C4-2B (cell line): Measurements from ENCODE around the gene FMNL2.

ENCODE experiments used
- ZFX ChIP-seq: fragments of 450-650 bp; IDR thresholded peaks from 2 replicates; pipeline ENCODE4 v1.6.1; 2017
- TF ChIP-seq, protein P1 (sequence below): fragments of 450-650 bp; conservative IDR thresholded peaks from 2 replicates; pipeline ENCODE4 v1.5.1; 2017; ENCODE audit warnings: mild to moderate bottlenecking

GRCh38 chr2:152472481-152472887 is 137.5 kb downstream of the FMNL2 start:
- TF ChIP-seq, protein P1, sequence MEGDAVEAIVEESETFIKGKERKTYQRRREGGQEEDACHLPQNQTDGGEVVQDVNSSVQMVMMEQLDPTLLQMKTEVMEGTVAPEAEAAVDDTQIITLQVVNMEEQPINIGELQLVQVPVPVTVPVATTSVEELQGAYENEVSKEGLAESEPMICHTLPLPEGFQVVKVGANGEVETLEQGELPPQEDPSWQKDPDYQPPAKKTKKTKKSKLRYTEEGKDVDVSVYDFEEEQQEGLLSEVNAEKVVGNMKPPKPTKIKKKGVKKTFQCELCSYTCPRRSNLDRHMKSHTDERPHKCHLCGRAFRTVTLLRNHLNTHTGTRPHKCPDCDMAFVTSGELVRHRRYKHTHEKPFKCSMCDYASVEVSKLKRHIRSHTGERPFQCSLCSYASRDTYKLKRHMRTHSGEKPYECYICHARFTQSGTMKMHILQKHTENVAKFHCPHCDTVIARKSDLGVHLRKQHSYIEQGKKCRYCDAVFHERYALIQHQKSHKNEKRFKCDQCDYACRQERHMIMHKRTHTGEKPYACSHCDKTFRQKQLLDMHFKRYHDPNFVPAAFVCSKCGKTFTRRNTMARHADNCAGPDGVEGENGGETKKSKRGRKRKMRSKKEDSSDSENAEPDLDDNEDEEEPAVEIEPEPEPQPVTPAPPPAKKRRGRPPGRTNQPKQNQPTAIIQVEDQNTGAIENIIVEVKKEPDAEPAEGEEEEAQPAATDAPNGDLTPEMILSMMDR, result no peak
- TF ChIP-seq ZFX, result no peak
